Common myeloid progenitor, CD34-positive (primary cell): ENCODE results near the gene LHFPL2.

Source experiments
- CTCF ChIA-PET: fragments of 350-600 bp; sonication (Branson Sonifier 250); formaldehyde crosslinking; loops from one replicate; lab custom pipeline; 2021; ENCODE audit warnings: antibody characterized with exemption; lab: Charles Lee
- POLR2A ChIA-PET: fragments of 350-600 bp; sonication (Branson Sonifier 250); formaldehyde crosslinking; loops from one replicate; lab custom pipeline; 2021; ENCODE audit warnings: antibody characterized with exemption; lab: Charles Lee
- DNase-seq, 3 donors: peaks; one replicate each; pipeline versions ENCODE4 v3.0.0 to v3.0.0-alpha.2; 2013
- H3K27ac ChIP-seq, 2 experiments: 1 replicate in 1 of 2; 2 replicates in 1 of 2; pipeline ENCODE4 v1.7.0; 2013; ENCODE audit warnings: inconsistent platforms in 2 of 2, low read length in 2 of 2, mild to moderate bottlenecking in 2 of 2, low read depth in 1 of 2, moderate library complexity in 1 of 2; ENCODE audit not compliant: severe bottlenecking in 2 of 2, insufficient read depth in 1 of 2, poor library complexity in 1 of 2
- H3K27me3 ChIP-seq, 5 experiments: replicated peaks in 2 of 5; 1 replicate in 3 of 5; 2 replicates in 2 of 5; pipeline versions ENCODE4 v1.6.1 to v1.7.0; 2013; ENCODE audit warnings: low read length in 4 of 5, mild to moderate bottlenecking in 2 of 5, moderate library complexity in 2 of 5, inconsistent platforms in 1 of 5; ENCODE audit not compliant: insufficient read depth in 5 of 5, control insufficient read depth in 4 of 5
- H3K36me3 ChIP-seq, 4 experiments: 1 replicate in 2 of 4; 2 replicates in 2 of 4; pipeline versions ENCODE4 v1.6.1 to v1.7.0; 2013; ENCODE audit warnings: low read length in 3 of 4, control low read depth in 1 of 4, mild to moderate bottlenecking in 1 of 4; ENCODE audit not compliant: control insufficient read depth in 4 of 4, insufficient read depth in 4 of 4
- H3K4me1 ChIP-seq, 4 experiments: 1 replicate in 3 of 4; 2 replicates in 1 of 4; pipeline versions ENCODE4 v1.6.1 to v1.7.1; 2013; ENCODE audit warnings: low read length in 3 of 4, mild to moderate bottlenecking in 3 of 4, control low read depth in 1 of 4, inconsistent platforms in 1 of 4, moderate library complexity in 1 of 4; ENCODE audit not compliant: control insufficient read depth in 4 of 4, insufficient read depth in 4 of 4; ENCODE audit errors: control extremely low read depth in 1 of 4
- H3K4me3 ChIP-seq, 7 experiments: 1 replicate in 4 of 7; 2 replicates in 3 of 7; pipeline versions ENCODE4 v1.5.1 to v1.7.0; 2013; ENCODE audit warnings: mild to moderate bottlenecking in 7 of 7, low read length in 6 of 7, moderate library complexity in 6 of 7, inconsistent platforms in 2 of 7, low read depth in 2 of 7, control low read depth in 1 of 7; ENCODE audit not compliant: insufficient read depth in 4 of 7, control insufficient read depth in 1 of 7; ENCODE audit errors: extremely low read depth in 1 of 7
- H3K9me3 ChIP-seq, 5 experiments: 1 replicate in 4 of 5; 2 replicates in 1 of 5; pipeline versions ENCODE4 v1.6.1 to v1.7.1; 2013; ENCODE audit warnings: low read length in 4 of 5, mild to moderate bottlenecking in 2 of 5, inconsistent platforms in 1 of 5, low read depth in 1 of 5, moderate library complexity in 1 of 5; ENCODE audit not compliant: control insufficient read depth in 4 of 5, insufficient read depth in 2 of 5; ENCODE audit errors: control extremely low read depth in 1 of 5
- WGBS: methylation state at CpG from one replicate; pipeline ENCODE4 v1.1.5; 2013; ENCODE audit not compliant: insufficient coverage; 5-methylcytosine and 5-hydroxymethylcytosine counted together

LHFPL2 gene

DNA sequence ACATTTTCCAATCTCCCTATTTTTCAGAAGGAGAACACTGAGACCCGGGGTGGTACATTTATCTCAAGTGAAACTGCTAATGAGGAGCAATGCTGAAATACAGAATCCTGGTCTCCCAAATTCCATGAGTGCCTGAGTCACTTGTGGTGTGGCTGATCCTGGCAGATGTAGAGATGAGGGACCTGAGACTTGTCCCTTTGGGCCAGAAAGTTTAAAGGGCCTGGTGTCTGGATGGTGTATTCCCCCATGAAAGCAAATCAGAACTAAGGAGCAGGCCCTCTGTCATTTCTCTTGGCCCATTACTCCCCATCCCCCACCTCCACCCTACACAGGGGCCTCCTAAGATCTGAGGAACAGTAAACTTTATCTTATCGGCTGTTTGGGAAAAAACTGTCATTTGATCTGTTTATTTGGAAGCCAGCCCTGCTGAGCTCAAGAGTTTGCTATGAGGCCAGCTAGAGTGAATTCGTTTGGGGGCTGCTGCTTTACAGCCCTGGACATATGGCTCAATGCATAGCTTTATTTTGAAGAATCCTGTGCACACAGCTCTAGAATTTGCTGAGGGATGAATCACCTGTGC, 140.3 kb downstream of the LHFPL2 start:
- Histone ChIP-seq H3K4me3 (peak overlapping the region in 6 of 7 experiments; percentile 73 to 97 (median 94)), H3K27ac (peak overlapping the region; percentile 41 to 76), H3K9me3 (peaks cover 0 to 2% (median 0%) of the 10 kb centered on the region in 5 experiments), H3K4me1 (peaks cover 50 to 83% (median 70%) of the 10 kb centered on the region in 4 experiments), H3K36me3 (peaks cover 0 to 7% (median 0%) of the 10 kb centered on the region in 4 experiments), H3K27me3 (no peaks in the 10 kb centered on the region)
- CTCF ChIA-PET: interaction anchor here (1.1 to 5.1 kb wide), 8 partner anchors 12 to 41 kb away, joined by 3 to 33 read pairs (median 4); no protein-coding TSS in a partner anchor
- POLR2A ChIA-PET: no interaction called here
- 4% methylated on average over 3 of the region's 3 CpGs for WGBS
- no peak for DNase-seq

GRCh38 chr5:78507531-78507930, 141.0 kb downstream of the LHFPL2 start:
- POLR2A ChIA-PET: no interaction called here
- DNase-seq: no peak
- Histone ChIP-seq H3K9me3 (no peaks in the 10 kb centered on the region), H3K4me3 (peak overlapping the region in 6 of 7 experiments; percentile 17 to 97 (median 94)), H3K27me3 (no peaks in the 10 kb centered on the region), H3K27ac (peak overlapping the region in 1 of 2 experiments; percentile 76), H3K4me1 (peaks cover 56 to 90% (median 72%) of the 10 kb centered on the region in 4 experiments), H3K36me3 (peaks cover 0 to 7% (median 0%) of the 10 kb centered on the region in 4 experiments)
- CTCF ChIA-PET: interaction anchor here (1.4 to 5.1 kb wide), 4 partner anchors 12 to 26 kb away, joined by 4 to 33 read pairs (median 14); no protein-coding TSS in a partner anchor
- WGBS: 80% methylated on average over 1 of the region's 2 CpGs

- H3K4me1 ChIP-seq: peaks cover 55 to 92% (median 72%) of the 10 kb centered on the region in 4 experiments
- DNase-seq: no peak
- WGBS: 100% methylated on average over 1 of the region's 2 CpGs
- H3K9me3 ChIP-seq: no peaks in the 10 kb centered on the region
- peak overlapping the region in 4 of 7 experiments; percentile 5 to 97 (median 54) for H3K4me3 ChIP-seq
- peaks cover 0 to 7% (median 0%) of the 10 kb centered on the region in 4 experiments for H3K36me3 ChIP-seq
- POLR2A ChIA-PET: interaction anchor here (0.6 kb wide), 1 partner anchor 11 kb away, joined by 3 read pairs; no protein-coding TSS in a partner anchor
- CTCF ChIA-PET: interaction anchor here (1.2 to 1.3 kb wide), 2 partner anchors 29 to 39 kb away, joined by 3 read pairs; no protein-coding TSS in a partner anchor
- no peaks in the 10 kb centered on the region for H3K27me3 ChIP-seq
- peak overlapping the region; percentile 14 to 43 for H3K27ac ChIP-seq
Measured at GRCh38 chr5:78506261-78507024, 142.1 kb downstream of the LHFPL2 start.

GRCh38 chr5:78505860-78506259, 142.7 kb downstream of the LHFPL2 start:
- Histone ChIP-seq H3K27ac (peak overlapping the region; percentile 14 to 46), H3K4me1 (peaks cover 51 to 92% (median 72%) of the 10 kb centered on the region in 4 experiments), H3K4me3 (peak overlapping the region in 2 of 7 experiments; percentile 51 to 95), H3K36me3 (peaks cover 0 to 7% (median 0%) of the 10 kb centered on the region in 4 experiments), H3K27me3 (no peaks in the 10 kb centered on the region), H3K9me3 (no peaks in the 10 kb centered on the region)
- DNase-seq: no peak
- WGBS: 100% methylated on average over 1 of the region's 2 CpGs
- ChIA-PET CTCF (interaction anchor here (1.2 to 2.1 kb wide), 4 partner anchors 9 to 38 kb away, joined by 3 to 6 read pairs (median 4); no protein-coding TSS in a partner anchor), POLR2A (no interaction called here)

DNA sequence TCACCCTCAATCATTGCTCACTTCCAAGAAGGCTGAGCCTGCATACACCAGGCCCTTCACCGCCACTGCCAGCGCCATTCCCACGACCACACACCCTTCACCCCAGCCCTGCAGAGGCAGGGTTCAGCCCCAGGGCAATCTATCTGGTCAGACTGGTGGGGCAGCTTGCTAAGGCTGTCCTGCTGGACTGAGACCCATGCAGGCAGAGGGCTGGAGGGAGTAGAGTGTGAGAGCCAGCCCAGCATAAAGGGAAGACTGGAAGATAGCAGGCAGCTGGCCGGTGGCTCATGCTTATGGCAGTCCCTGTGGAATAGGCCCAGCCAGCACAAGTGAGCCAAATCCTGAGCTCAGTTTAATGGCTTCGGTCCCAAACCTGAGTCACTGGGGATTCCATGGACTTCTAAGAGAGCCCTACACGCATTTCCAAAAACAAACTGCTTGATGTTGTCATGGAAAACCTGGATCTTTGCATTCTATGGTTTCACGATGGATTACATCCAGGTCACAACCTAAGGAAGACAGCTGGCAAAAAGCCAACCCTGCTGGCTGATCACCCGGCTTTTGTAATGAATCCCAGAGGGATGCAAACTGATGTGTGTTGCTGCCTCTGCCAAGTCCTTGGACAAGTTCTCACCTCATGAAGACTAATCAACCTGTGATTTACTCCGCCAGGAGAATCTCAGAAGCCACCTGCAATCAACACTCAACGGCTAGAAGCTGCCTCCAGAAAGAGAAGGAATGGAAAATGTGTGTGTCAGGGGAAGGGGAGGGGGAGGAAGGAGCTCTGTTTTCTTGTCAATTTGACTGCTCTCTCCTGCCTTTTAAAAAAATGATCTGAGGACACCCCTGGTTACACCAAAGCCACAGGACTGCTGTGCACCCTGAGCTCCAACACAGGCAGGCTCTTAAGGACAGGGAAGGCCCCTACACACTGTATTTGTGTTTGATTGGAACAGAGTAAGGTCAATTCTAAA, 143.6 kb downstream of the LHFPL2 start:
- DNase-seq: peak in 2 of 3 donors; percentile 28 to 41
- peaks cover 51 to 96% (median 70%) of the 10 kb centered on the region in 4 experiments for H3K4me1 ChIP-seq
- WGBS: 73% methylated on average over 6 of the region's 10 CpGs
- H3K4me3 ChIP-seq: peak overlapping the region in 3 of 7 experiments; percentile 5 to 95 (median 51)
- POLR2A ChIA-PET: interaction anchor here (0.6 kb wide), 1 partner anchor 32 kb away, joined by 3 read pairs; no protein-coding TSS in a partner anchor
- no peaks in the 10 kb centered on the region for H3K27me3 ChIP-seq
- peaks cover 0 to 7% (median 0%) of the 10 kb centered on the region in 4 experiments for H3K36me3 ChIP-seq
- H3K9me3 ChIP-seq: no peaks in the 10 kb centered on the region
- CTCF ChIA-PET: interaction anchor here (0.5 to 2.1 kb wide), 8 partner anchors 9 to 37 kb away, joined by 3 to 6 read pairs (median 4); no protein-coding TSS in a partner anchor
- H3K27ac ChIP-seq: peak overlapping the region; percentile 16 to 46
